DLD1 (cell line): ENCODE data around the gene ITPK1.

Experiments
- in situ Hi-C: cut with HindIII; loops from 2 replicates; pipeline ENCODE4 v1.10.0; 2017; ENCODE audit warnings: low sequenced_read_pairs

ITPK1 gene

GRCh38 chr14:92931681-92932447 is 183.9 kb downstream of the ITPK1 start:
- in situ Hi-C loops = loop anchor here (5.0 kb wide), 1 partner anchor 40 kb away; no protein-coding TSS in a partner anchor

GRCh38 chr14:92930737-92931602 is 184.8 kb downstream of the ITPK1 start:
- in situ Hi-C loops = loop anchor here (5.0 kb wide), 1 partner anchor 39 kb away; no protein-coding TSS in a partner anchor

GRCh38 chr14:92929689-92930608 is 185.8 kb downstream of the ITPK1 start:
- in situ Hi-C loops = loop anchor here (5.0 kb wide), 1 partner anchor 38 kb away; no protein-coding TSS in a partner anchor

GRCh38 chr14:92928961-92929688 is 186.6 kb downstream of the ITPK1 start:
- in situ Hi-C loops = no loop called here

GRCh38 chr14:92928258-92928629 is 187.5 kb downstream of the ITPK1 start:
- in situ Hi-C loops = no loop called here

- in situ Hi-C loops = no loop called here
Measured at GRCh38 chr14:92927349-92928257, 188.1 kb downstream of the ITPK1 start.

GRCh38 chr14:92926931-92927330 is 188.8 kb downstream of the ITPK1 start:
- in situ Hi-C loops = no loop called here

- in situ Hi-C loops = no loop called here
Measured at GRCh38 chr14:92926180-92926845, 189.4 kb downstream of the ITPK1 start.

GRCh38 chr14:92925446-92925845 is 190.3 kb downstream of the ITPK1 start:
- in situ Hi-C loops = no loop called here

- in situ Hi-C loops = no loop called here
Measured at GRCh38 chr14:92924247-92924646, 191.5 kb downstream of the ITPK1 start.

GRCh38 chr14:92923744-92924103 is 192.0 kb downstream of the ITPK1 start:
- in situ Hi-C loops = no loop called here

GRCh38 chr14:92922883-92923743 is 192.6 kb downstream of the ITPK1 start, which contains the start of gene CHGA:
TSS of gene CHGA (plus strand) at chr14:92923150. CDS start at chr14:92923360, 210 bp downstream.
- in situ Hi-C loops = no loop called here

GRCh38 chr14:92922155-92922735 is 193.5 kb downstream of the ITPK1 start:
- in situ Hi-C loops = no loop called here

GRCh38 chr14:92920001-92920400 is 195.7 kb downstream of the ITPK1 start:
- in situ Hi-C loops = no loop called here

- in situ Hi-C loops = no loop called here
Measured at GRCh38 chr14:92917956-92918355, 197.8 kb downstream of the ITPK1 start.

- in situ Hi-C loops = no loop called here
Measured at GRCh38 chr14:92917041-92917940, 198.4 kb downstream of the ITPK1 start.
